ENCODE measurements around the gene TNS3.
A peak's percentile ranks its signal among the peaks of the same experiment; 100 is the strongest.
"Not testable (repeated sequence)": the region's sequence is repeated elsewhere in the genome, so short reads cannot be mapped to it uniquely, and the experiment has no call there.

TNS3 gene

DNA sequence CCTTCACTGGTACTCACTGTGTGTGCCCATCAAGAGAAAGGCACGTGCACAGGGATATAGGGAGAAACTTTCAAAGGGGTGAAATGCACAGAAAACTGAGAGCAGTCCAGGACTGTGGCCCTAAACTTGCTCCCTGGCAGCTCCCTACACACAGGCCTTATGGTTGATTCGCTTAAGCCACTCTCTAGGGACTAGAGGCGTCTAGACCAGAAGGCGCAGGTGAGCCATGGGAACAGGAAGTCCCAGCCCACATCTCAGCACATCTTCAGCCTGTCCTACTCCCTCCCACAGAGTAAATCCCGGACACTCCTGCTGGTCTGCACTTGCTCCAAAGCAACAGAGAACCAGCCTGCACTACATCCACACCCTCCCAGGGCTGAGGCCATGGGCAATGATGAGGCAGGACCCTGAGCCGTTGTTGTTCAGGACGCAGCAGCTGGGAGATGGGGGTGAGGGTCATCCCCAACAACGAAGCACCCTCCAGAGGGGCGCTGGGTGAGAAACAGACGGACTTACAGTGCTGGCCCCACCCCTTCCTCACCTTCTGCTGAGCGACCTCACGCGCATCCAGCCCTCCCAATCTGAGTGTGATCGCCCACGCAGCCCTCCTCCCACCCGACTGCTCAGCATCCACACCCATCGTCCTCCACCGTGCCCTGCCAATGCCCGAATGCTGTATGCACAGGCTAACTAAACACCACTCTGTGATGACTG is 109.3 kb downstream of the TNS3 start:
- no peak for DNase-seq (ENCODE audit: low spot score)

DNA sequence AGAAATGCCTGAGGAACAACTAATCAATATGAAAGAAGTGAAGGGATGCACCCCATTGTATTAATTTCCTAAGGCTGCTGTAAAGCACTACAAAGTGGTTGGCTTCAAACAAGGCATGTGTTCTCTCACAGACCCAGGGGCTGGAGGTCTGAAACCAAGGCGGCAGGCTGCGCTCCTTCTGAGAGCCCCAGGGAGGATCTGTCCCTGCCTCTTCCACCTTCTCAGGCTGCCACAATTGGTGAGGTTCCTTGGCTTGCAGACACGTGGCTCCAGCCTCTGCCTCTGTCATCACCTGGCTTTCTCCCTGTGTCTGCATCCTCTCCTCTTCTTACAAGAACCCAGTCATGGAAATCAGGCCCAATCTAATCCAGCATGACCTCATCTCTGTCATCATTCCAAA is 110.1 kb downstream of the TNS3 start:
- no peak for DNase-seq (ENCODE audit: low spot score)

DNA sequence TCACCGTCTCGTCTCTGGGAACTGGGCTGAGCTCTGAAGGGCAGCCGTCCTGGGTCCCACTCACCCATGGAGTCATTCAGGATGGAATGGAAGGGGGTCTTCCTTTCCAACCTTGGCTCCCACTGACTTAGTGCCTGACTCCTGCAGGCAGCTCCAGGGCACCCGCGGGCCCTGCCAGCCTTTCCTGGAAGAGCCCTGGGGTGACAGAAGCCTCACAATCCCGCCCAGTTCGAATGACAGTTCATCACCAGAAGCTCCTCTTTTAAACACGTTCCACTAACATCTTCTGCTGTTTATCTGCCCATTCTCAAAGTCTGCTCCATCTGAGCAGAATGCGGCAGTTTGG is 110.6 kb downstream of the TNS3 start:
- DNase-seq (ENCODE audit: low spot score), result no peak

DNA sequence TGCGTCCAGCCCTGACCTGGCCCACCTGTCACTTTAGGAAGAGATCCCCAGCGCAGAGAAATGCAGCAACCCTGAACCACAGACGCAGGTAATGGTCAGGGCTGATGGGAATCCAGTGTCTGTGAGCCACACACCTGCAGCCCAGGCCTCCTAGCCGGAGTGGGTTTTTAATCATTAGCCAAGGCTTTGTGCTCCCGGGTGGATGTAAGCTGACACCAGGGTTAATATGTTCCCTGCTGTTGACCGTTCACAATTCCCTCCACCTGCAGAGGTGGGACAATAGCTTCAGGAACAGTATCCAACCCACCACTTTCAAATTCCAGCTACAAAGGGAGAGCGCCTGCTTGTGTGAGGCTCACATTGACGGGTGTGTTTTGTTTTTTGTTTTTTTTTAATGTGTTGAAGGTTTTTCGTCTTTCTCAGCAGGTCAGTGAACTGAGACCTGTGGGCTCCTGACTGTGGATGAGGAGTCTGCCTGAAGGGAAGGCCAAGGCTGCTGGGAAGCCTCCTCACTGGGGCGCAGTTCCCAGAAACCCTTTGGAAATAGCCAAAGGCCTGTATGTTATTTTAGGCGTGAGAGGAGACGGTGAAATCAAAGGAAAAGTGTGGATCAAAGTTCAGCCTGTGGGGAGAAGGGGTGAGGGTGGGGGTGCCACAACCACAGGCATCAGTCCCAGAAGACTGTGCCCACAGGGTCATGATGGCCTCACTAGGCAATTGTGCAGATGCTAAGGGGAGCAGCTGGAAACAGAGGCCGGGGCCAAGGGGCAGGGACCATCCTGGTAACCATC is 111.1 kb downstream of the TNS3 start:
- no peak for DNase-seq (ENCODE audit: low spot score)

DNA sequence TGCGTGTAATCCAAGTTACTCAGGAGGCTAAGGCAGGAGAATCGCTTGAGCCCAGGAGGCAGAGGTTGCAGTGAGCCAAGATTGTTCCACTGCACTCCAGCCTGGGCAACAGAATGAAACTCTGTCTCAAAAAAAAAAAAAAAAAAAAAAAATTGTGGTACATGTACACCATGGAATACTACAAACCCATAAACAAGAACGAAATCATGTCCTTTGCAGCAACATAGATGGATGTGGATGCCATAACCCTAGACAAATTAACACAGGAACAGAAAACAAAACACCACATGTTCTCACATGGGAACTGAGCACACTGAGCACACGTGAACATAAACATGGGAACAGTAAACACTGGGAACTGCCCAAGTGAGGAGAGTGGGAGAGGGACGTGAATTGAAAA is 112.1 kb downstream of the TNS3 start:
- DNase-seq (ENCODE audit: low spot score), result not testable (repeated sequence)

DNA sequence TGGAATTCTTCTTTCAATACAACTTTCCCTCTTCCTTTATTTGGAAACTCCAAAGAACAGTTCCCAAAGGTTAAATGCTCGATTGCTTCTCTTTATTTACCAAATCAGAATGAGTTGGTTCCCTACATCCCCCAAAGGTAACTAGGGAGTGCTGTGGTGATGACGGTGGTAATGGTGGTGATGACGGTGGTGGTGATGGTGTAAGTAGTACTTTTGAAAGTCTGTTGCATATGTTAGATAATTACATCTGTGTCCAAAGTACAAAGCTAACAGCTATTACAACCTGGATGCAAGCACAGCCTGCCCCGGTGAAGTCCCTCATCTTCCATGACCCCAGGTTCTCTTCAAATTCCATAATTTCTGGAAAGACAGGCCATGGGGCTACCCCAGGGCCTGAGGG is 115.1 kb downstream of the TNS3 start:
- no peak for DNase-seq (ENCODE audit: low spot score)

DNA sequence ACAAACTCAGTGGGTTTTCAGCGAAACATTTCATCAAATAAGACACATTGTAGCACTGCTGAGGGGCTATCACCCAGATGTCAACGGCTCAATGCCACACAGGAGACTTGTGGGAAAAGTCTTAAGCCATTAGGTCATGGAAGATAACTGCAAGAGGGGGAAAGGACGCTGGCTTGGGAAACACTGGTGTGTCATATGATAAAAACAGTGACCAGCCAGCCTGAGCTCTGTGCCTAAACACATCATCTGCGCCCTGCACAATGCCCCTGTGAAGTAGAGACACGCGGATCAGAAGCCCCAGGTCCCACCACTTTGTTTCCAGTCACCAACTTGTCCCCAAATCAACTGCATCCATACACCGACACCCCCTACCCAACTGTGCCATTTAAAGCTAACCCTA is 116.7 kb downstream of the TNS3 start:
- DNase-seq (ENCODE audit: low spot score), result no peak

DNA sequence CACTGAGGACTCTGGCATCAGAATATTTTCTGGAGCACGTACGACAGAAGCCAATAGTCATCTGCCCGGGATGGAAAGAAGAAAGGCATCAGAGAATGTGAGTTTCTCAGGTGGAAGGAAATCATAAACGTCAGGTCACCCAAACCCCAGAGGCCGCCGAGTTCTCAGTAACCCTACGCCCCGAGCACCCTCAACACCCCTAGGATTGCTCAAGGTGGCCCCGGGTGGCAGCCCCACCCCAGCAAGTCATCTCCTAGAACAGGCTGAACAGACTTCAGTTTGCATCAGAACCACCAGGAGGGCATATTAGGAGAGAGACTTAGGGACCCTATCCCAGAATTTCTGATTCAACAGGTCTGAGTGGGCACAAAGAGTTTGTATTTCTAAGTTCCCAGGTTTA is 117.6 kb downstream of the TNS3 start:
- no peak for DNase-seq (ENCODE audit: low spot score)

DNA sequence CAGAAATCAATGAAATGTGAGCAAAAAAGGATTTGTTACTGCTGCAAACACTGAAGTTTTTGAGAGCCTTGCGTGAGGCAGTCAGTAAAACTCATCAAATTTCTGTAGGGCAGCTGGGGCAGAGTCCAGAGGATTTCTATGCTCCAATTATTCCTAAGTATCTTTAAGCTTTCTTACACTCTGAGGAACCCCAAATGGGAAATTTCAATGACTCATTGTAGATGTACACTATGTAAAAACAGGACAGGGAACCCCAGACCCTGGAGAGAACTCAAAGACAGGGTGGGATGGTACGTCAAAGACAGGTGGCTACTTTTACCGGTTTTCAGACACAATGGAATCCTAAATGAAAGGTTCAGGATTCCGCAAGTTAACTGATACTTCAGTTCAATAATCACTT is 120.2 kb downstream of the TNS3 start:
- DNase-seq (ENCODE audit: low spot score), result no peak

DNA sequence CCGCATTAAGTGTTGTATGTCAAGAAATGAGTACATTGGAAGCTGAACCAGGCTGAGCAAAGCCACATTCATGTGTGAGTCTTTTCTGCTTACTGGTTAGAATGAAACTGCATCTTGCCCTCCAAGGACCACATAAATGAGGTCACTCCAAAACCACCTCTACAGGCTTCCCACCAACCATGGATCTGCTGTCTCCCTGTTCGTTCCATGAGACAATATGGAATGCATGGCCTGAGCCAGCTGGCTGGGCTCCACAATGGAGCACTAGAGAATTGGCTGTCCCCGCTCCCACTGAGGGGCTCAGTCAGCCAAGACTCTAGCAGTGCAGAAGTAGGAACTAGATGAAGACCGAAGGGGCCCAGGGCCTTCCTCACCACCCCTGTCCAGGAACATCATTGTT is 120.8 kb downstream of the TNS3 start:
- no peak for DNase-seq (ENCODE audit: low spot score)

DNA sequence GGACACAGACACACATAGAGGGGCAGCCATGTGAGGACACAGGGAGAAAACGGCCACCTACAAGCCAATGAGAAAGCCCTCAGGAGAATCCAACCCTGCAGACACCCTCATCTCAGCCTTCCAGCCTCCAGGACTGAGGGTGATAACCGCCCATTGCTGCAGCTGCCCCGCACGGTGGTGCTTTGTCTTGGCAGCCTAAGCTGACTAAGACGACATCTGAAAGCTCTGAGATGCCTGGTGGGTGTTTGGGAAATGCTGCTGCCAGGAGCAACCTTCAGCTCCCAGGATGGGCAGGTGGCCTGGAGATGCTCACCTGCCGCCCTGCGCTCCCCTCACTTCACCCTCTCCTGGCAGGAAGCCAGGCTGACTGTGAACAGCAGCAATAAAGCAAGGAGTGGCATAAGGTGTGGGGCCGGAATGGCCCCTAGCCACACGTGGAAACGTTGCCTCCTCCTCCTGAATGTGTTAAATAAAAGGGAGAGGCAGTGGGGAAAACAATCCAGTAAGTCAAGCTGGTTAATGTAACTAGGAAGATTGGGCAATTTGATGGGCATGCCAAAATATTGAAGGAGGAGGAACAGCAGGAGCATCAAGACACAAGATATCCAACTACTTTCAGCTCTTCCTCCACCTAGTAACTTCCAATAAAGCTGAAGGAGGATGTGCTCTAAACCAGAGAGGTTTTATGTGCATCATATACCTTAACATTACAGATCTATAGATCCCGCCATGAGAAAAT is 121.5 kb downstream of the TNS3 start:
- no peak for DNase-seq (ENCODE audit: low spot score)

DNA sequence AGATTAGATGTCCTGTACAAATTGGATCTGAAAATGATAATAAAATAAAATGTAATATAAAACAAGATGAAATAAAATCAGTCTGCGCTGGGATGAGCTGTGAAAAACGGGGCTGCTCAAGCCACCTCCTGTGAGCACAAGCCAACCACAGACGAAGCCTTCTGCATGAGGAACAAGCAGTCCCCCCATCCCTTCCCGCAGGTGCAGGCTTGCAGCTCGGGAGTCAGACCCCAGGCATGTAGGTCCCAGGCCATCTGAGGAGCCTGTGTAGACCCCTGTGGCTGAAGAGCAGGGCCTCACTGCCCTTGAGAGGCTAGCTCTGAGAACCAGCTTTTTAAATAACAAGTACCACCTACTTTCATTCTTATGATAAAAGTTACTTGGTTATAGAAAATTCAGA is 123.4 kb downstream of the TNS3 start:
- no peak for DNase-seq (ENCODE audit: low spot score)

DNA sequence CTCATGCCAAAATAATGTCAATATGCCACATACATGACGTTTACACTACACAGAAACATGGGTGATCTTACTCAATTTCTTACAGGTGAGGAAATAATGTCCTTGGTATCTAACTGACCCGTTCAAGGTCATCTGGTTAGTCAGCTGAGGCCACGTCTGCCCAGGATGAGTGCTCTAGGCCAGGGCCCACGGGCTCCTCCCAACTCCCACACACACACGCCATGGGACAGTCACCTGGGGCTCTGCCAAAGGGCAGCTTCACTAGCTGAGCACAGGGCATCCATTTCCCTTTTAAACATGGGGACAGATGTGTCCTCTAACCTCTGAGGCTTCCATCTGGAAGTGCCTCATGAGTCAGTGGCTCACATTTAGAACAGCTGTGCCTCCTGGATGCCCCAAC is 123.9 kb downstream of the TNS3 start:
- peak; percentile 42 for DNase-seq (ENCODE audit: low spot score)

DNA sequence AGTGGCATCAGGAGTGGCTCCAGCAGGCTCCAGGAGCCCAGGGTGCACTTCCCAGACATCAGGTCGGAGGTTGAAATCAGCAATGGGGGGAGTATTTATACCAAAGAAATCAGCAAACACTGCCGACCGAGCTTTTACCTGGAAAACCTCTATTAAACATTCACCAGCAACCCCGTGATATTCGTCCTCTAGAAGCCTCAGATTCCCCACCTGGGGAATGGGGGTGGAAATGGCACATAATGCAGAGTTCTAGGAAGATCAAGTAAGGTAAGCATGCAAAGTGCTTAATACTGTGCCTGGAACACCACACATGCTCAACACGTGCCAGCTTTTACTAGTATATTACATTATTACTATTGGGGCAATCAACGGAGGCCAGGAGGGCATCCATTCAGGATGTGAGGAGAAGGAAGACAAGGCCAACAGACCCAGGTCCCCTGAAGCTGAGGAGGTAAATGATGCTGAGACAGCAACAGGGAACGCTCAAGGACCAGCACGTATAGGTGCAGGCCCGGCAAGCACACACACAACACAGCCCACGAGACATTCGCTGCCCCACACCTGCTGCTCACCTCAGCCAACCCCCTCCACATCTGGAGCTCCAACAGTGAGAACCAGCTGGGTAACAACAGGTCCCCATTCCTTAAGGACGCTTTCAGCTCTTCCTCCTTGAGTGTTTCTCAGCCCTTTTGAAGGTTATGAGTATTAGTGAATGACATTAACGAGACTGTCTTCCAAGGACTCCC is 125.5 kb downstream of the TNS3 start:
- DNase-seq (ENCODE audit: low spot score), result no peak

DNA sequence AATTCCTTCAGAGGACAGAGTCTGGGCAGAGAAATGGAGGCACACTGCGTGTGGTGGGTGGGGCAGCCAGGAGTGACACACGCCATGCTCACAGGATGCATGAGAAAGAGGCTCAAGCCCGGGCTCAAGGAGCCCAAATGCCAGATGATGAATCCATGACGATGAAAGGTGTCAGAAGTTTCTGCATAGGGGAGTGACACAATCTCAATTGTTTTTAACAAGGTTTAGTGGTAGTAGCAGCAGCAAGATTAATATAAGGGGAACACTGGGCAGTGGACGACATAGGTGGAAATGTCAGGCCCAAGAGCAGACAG is 126.1 kb downstream of the TNS3 start:
- no peak for DNase-seq (ENCODE audit: low spot score)

DNA sequence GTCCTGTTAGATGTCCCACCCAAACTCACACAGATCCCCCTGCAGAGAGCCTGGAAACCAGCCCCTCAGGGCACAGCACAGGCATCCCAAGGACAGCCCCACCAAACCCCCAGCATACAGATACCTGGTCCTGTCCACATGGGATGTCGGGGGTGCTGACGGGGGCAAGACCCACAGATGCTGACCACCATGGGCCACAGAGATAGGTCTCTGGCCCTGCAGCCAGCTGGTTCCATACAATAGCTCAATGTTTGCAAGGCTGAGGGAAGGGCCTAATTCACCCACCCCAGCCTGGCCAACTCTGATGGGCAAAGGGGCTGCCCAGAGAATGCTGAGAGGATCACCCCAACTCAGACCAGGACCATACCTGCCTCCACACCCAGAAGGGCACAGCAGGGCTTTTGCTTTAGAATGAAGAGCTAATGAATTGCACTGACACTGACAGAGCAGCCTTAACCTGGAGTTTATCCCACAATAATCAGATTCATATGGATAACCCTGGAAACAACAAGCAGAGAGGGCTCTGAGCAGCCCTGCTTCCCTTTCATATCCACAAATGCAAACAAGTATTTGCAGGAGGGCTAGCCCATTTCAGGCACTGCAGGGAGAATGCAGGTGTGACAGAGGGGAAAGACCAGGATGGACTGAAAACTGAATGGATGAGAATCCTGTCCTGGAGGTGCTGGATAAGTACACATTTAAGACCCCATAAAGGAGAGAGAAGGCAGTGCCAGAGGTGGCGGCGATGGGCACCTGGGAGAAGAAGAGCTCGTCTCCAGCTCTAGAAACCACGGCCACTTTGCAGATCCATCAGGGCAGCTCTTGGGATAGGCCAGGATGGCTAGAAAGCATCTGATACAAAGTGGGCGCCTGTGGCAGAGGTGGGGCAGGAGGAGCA is 126.7 kb downstream of the TNS3 start:
- no peak for DNase-seq (ENCODE audit: low spot score)

DNA sequence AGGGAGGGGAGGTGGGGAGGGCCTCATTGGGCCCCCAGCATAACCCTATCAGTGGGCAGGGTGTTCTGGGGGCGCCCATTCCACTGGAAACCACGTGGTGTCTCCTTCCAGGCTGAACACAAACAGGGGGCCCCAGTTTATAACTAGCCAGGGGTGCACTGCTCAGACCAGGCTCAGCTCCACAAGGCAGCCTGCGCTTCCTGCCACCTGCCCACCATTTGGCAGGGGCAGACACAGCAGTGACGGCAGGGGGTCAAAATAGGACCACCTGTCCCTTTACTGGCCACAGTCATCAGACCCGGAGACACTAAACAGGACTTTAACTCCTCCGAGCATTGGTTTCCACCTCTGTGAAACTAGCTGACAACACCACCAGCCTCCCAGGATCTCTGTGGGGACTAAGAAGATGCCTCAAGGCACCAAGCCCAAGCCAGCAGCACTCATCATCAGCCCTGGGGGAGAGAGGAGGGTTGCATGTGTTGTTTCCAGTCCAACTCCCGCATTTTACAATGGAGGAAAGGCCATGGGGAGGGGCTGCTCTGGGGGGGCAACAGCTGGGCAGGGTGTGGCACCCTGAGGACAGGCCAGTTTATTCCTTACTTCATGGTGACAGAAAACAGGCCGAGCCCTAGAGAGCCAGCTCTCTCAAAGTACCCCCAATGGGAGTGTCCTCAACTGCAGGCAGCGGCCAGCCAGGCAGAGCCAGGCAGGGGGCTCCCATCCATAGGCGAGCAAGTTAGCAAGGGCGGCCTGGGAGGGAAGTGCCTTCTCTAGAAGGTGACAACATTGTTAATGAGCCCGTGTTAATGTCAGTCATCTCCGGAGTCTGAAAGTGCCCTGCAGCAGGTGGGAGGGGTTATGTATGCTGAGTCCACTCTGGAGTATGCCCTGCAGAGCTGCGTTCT is 127.6 kb downstream of the TNS3 start:
- no peak for DNase-seq (ENCODE audit: low spot score)

DNA sequence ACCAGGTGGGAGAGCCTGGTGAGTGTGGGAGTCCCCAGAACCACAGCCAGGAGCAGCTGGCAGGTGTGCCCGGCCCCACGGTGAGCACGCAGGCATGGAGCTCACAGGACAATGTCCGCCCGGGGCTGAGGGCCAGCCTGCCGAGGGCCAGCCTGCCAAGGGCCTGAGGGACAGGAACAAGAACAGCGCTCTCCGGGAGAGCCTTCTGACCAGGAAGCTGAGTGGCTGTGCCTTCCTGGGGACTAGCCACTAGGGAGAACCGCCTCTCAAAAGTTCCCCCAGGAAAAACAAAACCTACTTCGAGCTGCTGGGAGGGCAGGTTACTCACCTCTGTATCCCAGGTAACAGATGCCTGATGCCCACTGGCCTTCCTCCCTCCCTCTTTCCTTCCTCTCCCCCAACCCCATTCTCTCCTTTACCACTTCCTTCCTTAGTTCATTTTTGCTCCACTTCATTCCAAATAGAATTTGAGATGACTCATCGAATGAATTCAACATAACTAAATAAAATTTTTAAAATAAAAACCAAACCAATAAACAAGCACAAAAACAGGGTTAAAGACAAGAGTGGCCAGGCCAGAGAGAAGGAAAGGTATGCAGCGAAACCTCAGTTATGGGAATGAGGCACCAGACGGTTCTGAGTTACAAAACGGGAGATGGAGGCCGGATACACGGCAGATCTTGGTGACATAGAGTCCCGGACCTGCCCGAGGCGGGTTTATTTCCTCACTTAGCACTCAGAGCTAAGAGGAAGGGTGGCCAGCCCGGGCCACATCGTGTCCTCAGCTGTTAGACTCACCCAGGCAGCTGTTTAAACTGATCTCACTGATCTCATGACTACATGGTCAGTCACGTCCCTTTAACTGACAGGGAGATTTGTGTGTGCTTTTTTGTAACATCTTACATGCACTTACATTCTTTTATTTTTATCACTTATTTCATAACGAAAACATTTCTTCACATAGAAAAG is 128.5 kb downstream of the TNS3 start:
- DNase-seq (ENCODE audit: low spot score), result peak; percentile 48

DNA sequence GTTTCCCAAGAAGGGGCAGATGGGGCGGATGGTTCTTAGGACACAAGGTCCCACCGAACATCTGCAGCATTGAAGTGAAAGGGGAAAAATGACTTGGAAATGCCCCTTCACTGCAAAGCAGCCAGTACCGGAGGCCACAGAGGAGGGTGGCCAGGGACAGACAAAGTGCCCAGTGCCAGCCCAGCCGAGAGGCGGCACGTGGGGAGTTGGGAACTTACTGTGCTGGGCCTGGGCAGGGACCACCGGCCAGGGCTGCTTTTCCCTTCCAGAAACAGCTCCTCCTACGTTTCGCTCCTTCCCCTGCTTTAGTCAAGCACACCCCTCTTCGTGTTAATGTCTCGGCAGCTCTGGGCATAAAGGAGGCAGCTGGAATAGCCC is 129.2 kb downstream of the TNS3 start:
- DNase-seq (ENCODE audit: low spot score), result no peak
